ENCODE data around the gene NUTM2D.
"Not testable (repeated sequence)": the region's sequence is repeated elsewhere in the genome, so short reads cannot be mapped to it uniquely, and the experiment has no call there.

The NUTM2D gene

DNA sequence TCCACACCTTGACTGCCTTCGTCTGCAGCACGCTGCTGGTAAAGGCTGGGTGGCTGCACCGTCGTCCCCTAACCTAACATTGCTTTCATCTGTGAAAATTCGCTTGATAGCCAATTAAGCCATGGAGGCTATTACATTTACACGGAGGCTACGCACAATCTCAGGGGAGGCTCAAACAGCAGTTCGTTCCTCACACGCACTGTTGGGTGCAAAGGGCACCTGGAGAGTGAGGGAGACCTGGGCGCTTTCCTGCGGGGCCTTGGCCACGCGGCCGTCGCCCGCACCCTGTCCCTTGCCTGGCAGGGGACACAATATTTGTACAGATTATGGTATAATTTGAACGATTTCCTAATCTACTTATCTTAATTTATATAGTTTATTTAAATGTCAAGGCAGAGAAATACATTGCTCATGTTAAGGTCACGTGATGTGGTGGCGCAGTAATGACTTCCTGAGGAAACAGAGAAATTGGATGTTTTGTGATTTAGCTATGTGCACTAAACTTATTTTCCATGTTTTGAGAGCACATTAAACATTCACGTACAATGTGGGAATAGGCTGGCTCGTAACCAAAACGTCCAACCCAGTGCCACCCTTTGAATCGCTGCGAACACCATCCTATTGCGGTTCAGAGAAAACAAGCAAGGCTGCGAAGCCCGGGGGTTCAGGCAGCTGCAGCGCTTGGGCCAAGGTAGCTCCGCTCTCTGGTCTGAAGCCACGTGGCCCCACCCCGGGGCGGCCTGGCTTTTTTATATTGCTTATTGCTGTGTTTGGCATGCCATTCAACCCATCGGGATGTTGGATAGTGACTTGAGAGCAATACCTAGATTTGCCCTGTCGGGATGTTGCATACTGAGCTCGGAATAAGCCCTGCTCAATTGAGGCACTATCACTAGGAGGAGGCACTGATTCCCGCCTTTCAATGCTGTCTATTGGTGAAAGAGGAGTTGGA, 50.2 kb downstream of the NUTM2D start:
- not testable (repeated sequence) for H2AFZ ChIP-seq (ENCODE audit: low read depth, low read length); DNase-seq; H4K20me1 ChIP-seq (ENCODE audit: insufficient read depth, low read length); H3K9me3 ChIP-seq (ENCODE audit: insufficient read depth, low read length, severe bottlenecking); H3K4me2 ChIP-seq (ENCODE audit: insufficient read depth, low read length); ATAC-seq (ENCODE audit: insufficient read depth, low read depth); H3K27me3 ChIP-seq (ENCODE audit: insufficient read depth, low read length, poor library complexity); H3K4me1 ChIP-seq (ENCODE audit: insufficient read depth, low read length); H3K27ac ChIP-seq (ENCODE audit: low read length); H3K36me3 ChIP-seq (ENCODE audit: insufficient read depth, low read length); H3K4me3 ChIP-seq (ENCODE audit: low read depth in 1 of 2, low read length in 2 of 2); H3K9ac ChIP-seq (ENCODE audit: low read depth, low read length); H3K79me2 ChIP-seq (ENCODE audit: insufficient read depth, low read length)

DNA sequence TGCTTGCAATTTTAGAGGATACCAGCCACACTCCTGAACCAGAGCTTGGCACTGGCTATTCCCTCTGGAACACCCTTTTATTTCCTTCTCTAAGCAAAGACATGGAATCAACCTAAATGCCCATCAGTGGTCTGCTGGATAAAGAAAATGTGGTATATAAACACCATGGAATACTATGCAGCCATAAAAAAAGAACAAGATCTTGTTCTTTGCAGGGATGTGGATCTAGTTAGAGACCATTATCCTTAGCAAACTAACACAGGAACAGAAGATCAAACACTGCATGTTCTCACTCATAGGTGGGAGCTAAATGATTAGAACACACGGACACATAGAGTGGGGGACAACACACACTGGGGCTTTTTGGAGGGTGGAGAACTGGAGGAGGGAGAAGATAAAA, 56.4 kb downstream of the NUTM2D start:
- H2AFZ ChIP-seq (ENCODE audit: low read depth, low read length); H3K79me2 ChIP-seq (ENCODE audit: insufficient read depth, low read length); H3K4me3 ChIP-seq (ENCODE audit: low read depth in 1 of 2, low read length in 2 of 2); H3K27ac ChIP-seq (ENCODE audit: low read length); ATAC-seq (ENCODE audit: insufficient read depth, low read depth); DNase-seq; H3K4me1 ChIP-seq (ENCODE audit: insufficient read depth, low read length); H3K36me3 ChIP-seq (ENCODE audit: insufficient read depth, low read length); H4K20me1 ChIP-seq (ENCODE audit: insufficient read depth, low read length); H3K9ac ChIP-seq (ENCODE audit: low read depth, low read length); H3K9me3 ChIP-seq (ENCODE audit: insufficient read depth, low read length, severe bottlenecking); H3K27me3 ChIP-seq (ENCODE audit: insufficient read depth, low read length, poor library complexity); H3K4me2 ChIP-seq (ENCODE audit: insufficient read depth, low read length): not testable (repeated sequence)
